Measurements from ENCODE around the gene RAD51B. TPM values are rescaled to one million over a fixed set of nuclear protein-coding genes. Genes with fewer than 3 reads are reported as not detected.
"Not testable (repeated sequence)": the region's sequence is repeated elsewhere in the genome, so short reads cannot be mapped to it uniquely, and the experiment has no call there.

RAD51B gene
- total RNA-seq, 2 donors from 2014 or later: 9.3 to 12.1 TPM

DNA sequence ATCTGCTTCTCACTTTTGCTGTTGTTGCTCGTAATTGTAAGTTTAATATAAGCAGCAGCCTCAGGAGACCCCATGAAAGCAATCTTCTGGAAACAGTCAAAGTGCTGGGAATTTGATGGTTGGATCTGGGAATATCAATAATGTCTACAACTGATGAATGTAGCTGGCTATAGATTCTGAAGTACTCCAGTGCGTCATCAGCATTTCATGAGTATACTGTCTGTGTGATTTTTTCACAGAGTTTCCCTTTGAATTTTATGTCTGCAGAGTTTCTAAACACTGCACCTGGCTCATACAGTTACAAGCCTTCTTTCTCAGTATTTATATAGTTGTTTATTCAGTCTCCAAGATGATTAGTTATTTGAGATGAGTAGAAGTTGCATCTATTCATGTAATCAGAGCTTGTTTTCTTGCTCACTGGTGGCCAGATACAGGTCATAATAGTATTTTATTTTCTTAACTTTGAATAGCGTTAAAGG, 222.3 kb downstream of the RAD51B start:
- H3K4me3 ChIP-seq: no peak overlapping the region
- H3K4me1 ChIP-seq (ENCODE audit: control insufficient read depth in 1 of 2, low read depth in 2 of 2): peaks cover 24 to 38% of the 10 kb centered on the region in 2 donors
- H3K27ac ChIP-seq: no peak overlapping the region
- no peaks in the 10 kb centered on the region for H3K9me3 ChIP-seq
- TF ChIP-seq, protein P1, sequence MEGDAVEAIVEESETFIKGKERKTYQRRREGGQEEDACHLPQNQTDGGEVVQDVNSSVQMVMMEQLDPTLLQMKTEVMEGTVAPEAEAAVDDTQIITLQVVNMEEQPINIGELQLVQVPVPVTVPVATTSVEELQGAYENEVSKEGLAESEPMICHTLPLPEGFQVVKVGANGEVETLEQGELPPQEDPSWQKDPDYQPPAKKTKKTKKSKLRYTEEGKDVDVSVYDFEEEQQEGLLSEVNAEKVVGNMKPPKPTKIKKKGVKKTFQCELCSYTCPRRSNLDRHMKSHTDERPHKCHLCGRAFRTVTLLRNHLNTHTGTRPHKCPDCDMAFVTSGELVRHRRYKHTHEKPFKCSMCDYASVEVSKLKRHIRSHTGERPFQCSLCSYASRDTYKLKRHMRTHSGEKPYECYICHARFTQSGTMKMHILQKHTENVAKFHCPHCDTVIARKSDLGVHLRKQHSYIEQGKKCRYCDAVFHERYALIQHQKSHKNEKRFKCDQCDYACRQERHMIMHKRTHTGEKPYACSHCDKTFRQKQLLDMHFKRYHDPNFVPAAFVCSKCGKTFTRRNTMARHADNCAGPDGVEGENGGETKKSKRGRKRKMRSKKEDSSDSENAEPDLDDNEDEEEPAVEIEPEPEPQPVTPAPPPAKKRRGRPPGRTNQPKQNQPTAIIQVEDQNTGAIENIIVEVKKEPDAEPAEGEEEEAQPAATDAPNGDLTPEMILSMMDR (IDR thresholded peaks at IDR 0.05): no peak
- H3K36me3 ChIP-seq: no peaks in the 10 kb centered on the region
- no peaks in the 10 kb centered on the region for H3K27me3 ChIP-seq (replicated peaks; ENCODE audit: insufficient read depth)
- DNase-seq (ENCODE audit: low spot score) (no peak), ATAC-seq (ENCODE audit: insufficient number of reproducible peaks, low FRiP score, low read depth) (no peak)

DNA sequence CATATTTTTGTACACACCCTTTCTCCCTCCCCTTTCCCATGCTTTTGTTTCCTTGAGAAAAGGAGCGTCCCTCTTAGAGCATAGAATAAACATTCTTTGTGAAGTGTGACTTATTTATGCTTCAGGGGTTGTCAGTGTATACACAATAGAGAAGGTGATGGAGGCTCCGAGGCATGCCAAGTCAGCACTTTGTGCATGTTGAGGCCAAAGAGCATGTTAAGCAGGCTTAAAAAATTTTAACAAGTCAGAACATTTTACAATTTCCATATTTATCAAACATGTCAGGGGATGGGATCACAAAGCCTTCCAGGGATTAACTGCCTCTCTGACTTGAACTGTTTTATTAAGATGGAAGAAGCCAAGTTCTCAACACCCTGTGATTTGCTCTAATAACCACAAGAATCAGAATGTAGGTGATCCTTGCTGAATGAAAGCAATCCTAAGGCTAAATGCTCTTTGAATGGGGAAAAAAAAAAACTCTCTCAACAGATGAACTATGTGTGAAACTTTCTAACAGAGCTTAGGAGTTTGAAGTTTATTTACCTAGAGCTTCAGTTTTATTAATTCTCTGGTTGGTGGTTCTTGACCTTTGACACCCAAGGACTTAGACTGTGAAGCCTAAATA, 223.1 kb downstream of the RAD51B start:
- Histone ChIP-seq H3K27me3 (replicated peaks; ENCODE audit: insufficient read depth) (no peaks in the 10 kb centered on the region), H3K4me3 (no peak overlapping the region), H3K4me1 (ENCODE audit: control insufficient read depth in 1 of 2, low read depth in 2 of 2) (peaks cover 29 to 41% of the 10 kb centered on the region in 2 donors), H3K9me3 (no peaks in the 10 kb centered on the region), H3K27ac (no peak overlapping the region), H3K36me3 (no peaks in the 10 kb centered on the region)
- TF ChIP-seq, protein P1 (IDR thresholded peaks at IDR 0.05): no peak
- ATAC-seq (ENCODE audit: insufficient number of reproducible peaks, low FRiP score, low read depth) (no peak), DNase-seq (ENCODE audit: low spot score) (no peak)

- H3K36me3 ChIP-seq: no peaks in the 10 kb centered on the region
- H3K27me3 ChIP-seq (replicated peaks; ENCODE audit: insufficient read depth): no peaks in the 10 kb centered on the region
- TF ChIP-seq, protein P1 (IDR thresholded peaks at IDR 0.05): no peak
- no peak overlapping the region for H3K4me3 ChIP-seq
- peaks cover 30 to 47% of the 10 kb centered on the region in 2 donors for H3K4me1 ChIP-seq (ENCODE audit: control insufficient read depth in 1 of 2, low read depth in 2 of 2)
- peak overlapping the region; percentile 35 to 55 for H3K27ac ChIP-seq
- DNase-seq (ENCODE audit: low spot score) (no peak), ATAC-seq (ENCODE audit: insufficient number of reproducible peaks, low FRiP score, low read depth) (no peak)
- H3K9me3 ChIP-seq: no peaks in the 10 kb centered on the region
Observed at GRCh38 chr14:68043752-68044151, 224.2 kb downstream of the RAD51B start.

DNA sequence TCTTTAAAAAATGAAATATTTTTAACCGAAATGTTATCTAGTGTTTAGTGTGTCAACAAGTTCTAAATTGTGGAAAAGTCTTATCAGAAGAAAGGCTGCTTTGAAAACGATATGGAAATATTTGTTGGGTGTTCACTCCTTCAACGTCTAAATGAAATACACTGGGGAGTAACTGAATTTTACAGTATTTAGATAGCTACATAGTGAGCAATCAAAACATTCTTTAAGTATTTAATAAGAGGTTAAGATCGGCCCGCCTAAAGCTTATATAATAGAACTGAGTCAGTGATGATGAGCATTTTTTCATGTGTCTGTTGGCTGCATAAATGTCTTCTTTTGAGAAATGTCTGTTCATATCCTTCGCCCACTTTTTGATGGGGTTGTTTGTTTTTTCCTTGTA, 228.3 kb downstream of the RAD51B start:
- Histone ChIP-seq H3K27ac (no peak overlapping the region), H3K9me3 (no peaks in the 10 kb centered on the region), H3K27me3 (replicated peaks; ENCODE audit: insufficient read depth) (no peaks in the 10 kb centered on the region), H3K4me3 (peak overlapping the region; percentile 28), H3K4me1 (ENCODE audit: control insufficient read depth in 1 of 2, low read depth in 2 of 2) (peaks cover 24 to 42% of the 10 kb centered on the region in 2 donors), H3K36me3 (no peaks in the 10 kb centered on the region)
- ATAC-seq (ENCODE audit: insufficient number of reproducible peaks, low FRiP score, low read depth) (no peak), DNase-seq (ENCODE audit: low spot score) (no peak)
- TF ChIP-seq, protein P1 (IDR thresholded peaks at IDR 0.05): no peak

- not testable (repeated sequence) for H3K9me3 ChIP-seq; H3K27ac ChIP-seq; DNase-seq (ENCODE audit: low spot score); H3K4me3 ChIP-seq; ATAC-seq (ENCODE audit: insufficient number of reproducible peaks, low FRiP score, low read depth); H3K36me3 ChIP-seq; H3K27me3 ChIP-seq (replicated peaks; ENCODE audit: insufficient read depth)
- H3K4me1 ChIP-seq (ENCODE audit: control insufficient read depth in 1 of 2, low read depth in 2 of 2): peaks cover 16 to 32% of the 10 kb centered on the region in 2 donors
Observed at GRCh38 chr14:68048815-68049214, 229.2 kb downstream of the RAD51B start.

DNA sequence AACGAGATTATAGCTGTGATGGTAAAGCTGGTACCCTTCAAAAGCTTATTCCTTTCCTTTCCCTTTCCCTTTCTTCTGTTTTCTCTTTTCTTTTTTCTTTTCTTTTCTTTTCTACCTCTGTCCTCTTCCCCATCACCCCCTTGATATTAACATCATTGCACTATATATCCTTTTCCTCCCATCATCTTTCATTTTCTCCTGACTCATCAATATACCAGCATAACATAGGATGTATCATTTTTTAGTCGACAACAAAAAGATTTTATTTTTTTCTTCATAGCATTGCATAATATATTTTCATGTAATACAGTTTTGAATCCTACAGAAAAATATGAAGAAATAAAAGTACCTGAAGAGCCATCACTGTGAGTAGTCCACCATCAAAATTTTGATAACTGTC, 230.6 kb downstream of the RAD51B start:
- DNase-seq (ENCODE audit: low spot score) (no peak), ATAC-seq (ENCODE audit: insufficient number of reproducible peaks, low FRiP score, low read depth) (no peak)
- Histone ChIP-seq H3K36me3 (no peaks in the 10 kb centered on the region), H3K27ac (no peak overlapping the region), H3K4me3 (no peak overlapping the region), H3K9me3 (no peaks in the 10 kb centered on the region), H3K4me1 (ENCODE audit: control insufficient read depth in 1 of 2, low read depth in 2 of 2) (peaks cover 14 to 22% of the 10 kb centered on the region in 2 donors), H3K27me3 (replicated peaks; ENCODE audit: insufficient read depth) (no peaks in the 10 kb centered on the region)
- TF ChIP-seq, protein P1 (IDR thresholded peaks at IDR 0.05): no peak

All from thoracic aorta (tissue), 2 donors.